PC-3 (cell line): ENCODE measurements around the gene UBE2QL1.

Source experiments
- CTCF ChIP-seq: fragments of 300-600 bp; sonication (generic); conservative IDR thresholded peaks from 2 replicates; pipeline ENCODE4 v1.5.1; 2017; ENCODE audit warnings: antibody characterized with exemption, low read depth, mild to moderate bottlenecking, low read length
- EZH2 ChIP-seq: fragments of 300-600 bp; sonication (generic); IDR thresholded peaks from one replicate; pipeline ENCODE4 v1.6.1; 2017; ENCODE audit warnings: antibody characterized with exemption, mild to moderate bottlenecking, low read length; ENCODE audit not compliant: unreplicated experiment
- EZH2phosphoT487 ChIP-seq: fragments of 300-600 bp; sonication (generic); IDR thresholded peaks from 2 replicates; pipeline ENCODE4 v1.6.1; 2018; ENCODE audit warnings: mild to moderate bottlenecking, antibody characterized with exemption, low read length, borderline replicate concordance

- TF ChIP-seq CTCF (no peak), EZH2 (no peak), EZH2phosphoT487 (no peak)
These were observed 57.3 kb downstream of the UBE2QL1 start for GRCh38 chr5:6505783-6506557.
